HG02885 (cell line): ENCODE measurements around the gene EXOC4.

Experiments used
- ATAC-seq: cut with Tn5 transposase; IDR thresholded peaks from one replicate; pipeline ENCODE4 v1.9.1; 2021; ENCODE audit warnings: mild to moderate bottlenecking; ENCODE audit not compliant: unreplicated experiment, poor library complexity

EXOC4 gene

DNA sequence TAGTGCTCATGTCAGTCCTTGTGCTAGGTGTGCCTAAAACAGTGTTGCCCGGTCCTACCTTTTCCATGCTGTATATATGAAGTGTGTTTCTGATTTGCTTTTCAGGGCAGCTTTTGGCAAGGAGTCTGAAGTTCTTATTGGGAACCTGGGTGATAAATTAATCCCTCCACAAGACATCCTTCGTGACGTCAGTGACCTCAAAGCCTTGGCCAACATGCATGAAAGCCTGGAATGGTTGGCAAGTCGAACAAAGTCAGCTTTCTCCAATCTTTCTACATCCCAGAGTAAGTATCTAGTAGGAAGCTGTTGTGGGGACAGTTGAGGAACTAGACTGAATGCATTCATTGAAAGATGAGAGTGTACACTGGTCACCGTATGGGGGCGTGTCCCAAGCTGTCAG lies 684.9 kb downstream of the EXOC4 start:
- no peak for ATAC-seq

DNA sequence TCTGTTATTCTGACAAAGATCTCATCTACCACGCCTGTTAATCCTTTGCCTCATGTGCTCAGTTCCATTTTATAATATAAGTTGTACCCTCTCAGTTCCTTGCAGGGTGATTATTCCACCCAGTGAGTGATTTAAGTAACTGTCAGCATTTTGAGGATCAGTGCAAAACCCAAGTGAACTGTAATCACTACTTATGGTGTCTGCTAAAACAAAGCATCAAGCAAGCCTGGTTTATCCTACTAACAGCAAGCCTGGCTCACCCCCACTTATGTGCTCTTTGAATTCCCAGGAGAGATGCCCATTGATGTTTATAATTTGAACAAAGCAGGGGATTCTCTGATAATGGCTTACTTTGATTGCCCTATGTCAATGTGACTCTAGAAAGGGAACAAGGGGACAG lies 687.5 kb downstream of the EXOC4 start:
- ATAC-seq, result no peak

DNA sequence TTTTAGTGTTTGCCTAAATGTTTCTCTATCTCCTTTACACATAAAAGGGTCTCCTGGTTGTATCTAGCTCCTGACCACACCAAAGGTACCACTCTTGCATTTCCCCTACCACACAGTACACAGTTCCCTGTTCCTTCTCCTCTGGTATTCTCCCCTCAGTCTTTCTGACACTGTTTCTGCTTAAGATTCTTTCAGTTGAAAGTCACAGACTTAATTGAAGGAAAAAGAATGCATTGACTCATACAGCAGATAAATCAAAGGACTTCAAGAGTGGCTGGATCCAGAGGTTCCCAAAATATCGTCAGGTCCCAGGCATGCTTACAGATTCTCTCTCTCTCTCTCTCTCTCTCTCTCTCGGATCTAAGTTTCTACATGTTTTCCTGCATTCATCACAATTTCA lies 688.6 kb downstream of the EXOC4 start:
- no peak for ATAC-seq

DNA sequence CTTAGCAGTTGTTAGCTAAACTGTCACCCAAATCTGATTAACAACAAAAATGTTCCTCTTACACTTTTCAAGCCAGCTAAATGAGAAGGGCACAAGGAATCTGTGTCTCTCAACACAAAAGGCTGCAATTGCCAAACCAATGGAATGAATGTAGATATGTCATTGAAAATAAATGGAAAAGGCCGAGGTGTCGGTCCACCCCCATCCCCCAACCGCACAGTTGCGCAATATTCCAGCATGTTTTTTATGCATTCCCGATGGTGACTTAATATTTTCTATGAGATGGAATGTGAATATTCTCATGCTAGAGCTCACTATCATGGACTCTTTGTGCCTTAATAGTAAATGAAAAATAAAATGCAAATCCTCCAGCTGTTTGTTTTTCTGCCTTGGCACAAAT lies 692.6 kb downstream of the EXOC4 start:
- ATAC-seq, result no peak

DNA sequence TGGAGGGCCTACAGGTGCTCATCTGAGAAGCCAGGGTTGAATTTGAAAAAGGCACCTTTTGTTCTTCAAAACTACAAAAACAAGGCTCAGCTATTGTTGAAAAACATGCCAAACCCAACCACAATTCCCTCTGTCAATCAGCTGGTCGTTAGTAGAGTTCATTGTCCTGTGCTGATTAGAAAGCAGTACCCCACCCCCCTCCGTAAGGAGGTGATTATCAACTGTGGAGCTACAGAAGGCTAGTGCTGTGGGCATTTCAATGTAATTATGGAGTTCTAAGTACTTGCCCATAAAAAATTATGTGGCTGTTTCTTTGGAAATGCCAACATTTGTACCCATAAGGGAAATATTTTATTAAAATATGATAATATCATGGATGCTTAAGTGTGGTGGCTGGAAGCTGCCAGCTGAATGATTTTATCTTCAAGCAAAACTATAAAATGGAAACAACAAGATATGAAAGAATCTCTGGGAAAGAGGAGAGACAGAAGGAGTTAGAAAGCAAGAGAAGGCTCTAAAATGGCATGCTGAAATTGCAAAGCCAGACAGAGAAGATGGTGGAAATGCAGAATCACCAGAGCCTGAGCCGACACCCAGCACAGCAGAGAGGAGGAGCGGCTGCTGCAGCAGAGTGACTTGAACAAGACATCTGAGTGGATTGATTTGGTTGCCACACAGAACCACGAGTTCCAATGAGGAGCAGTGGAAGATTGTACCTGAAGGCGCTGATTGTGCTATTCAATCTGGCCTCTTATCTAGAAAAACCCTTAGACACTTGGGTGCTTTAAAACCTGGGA lies 694.8 kb downstream of the EXOC4 start:
- ATAC-seq, result no peak

DNA sequence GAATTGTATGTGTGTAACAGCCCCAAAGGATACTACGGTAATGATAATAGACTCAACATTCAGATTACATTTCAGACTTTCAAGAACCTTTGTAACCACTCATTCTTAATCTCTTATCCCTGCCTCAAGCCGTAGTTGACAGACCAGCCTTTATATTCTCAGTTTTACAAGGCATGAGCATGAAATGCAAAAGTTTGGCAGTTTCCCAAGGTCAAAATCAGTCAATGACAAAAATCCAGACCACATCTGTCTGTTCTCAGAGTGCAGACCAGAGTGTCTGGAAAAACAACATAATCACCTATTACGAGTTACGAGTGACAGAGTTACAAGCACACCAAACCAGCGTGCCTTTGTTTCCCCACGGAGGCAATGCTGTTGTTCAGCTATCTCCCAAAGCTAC lies 695.7 kb downstream of the EXOC4 start:
- no peak for ATAC-seq

DNA sequence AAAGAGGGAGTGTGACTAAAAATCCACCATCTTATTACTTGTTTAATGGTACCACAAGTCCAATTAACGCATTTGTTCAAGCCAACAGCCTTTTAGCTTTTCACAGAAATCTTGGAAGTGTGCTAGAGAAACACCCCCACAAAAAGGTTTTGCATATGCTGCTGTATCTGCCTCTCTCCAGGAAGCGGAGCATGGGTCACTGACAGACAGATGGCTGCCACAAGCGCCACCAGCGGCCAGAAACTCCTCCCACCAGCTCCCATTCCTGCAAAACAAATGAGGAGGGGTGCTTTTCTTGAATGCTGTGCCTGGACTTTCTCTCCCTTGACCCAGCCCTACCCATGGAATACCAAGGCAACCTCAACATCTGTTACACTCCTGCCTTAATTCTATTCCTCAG lies 698.0 kb downstream of the EXOC4 start:
- ATAC-seq, result no peak

DNA sequence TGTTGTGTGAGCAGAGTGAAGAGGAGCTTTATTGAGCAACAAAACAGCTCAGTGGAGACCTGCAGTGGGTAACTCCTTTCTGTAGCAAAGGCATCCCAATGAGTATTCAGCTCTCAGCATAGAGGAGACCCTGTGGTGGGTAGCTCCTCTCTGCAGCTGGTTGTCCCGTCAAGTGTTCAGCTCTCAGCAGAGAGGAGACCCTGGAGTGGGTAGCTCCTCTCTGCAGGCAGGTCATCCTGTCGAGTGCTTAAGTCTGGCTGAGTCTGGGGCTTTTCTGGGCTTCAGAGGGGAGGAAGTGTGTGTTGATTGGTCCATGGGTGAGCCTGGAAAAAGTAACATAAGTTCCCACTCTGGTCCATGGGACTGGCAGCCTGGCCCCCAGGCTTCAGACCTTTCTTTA lies 702.3 kb downstream of the EXOC4 start:
- ATAC-seq, result no peak

DNA sequence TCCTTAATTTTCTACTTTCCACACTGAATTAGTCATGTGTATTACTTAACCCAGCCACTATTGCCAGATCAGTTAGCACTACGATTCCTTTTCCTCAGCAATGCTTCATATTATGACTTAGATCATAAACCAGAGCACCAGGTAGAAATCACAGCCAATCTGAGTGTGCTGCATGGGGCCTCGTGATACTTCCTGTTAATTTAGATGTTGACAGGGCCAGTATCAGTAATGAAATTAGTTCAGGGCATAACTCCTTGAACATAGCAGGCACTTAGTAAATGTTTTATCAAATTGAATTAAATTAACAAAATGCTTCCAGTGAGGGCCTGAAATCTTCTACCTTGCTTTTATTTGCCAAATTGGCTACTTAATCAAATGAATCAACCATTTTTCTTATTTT lies 705.0 kb downstream of the EXOC4 start:
- ATAC-seq, result no peak

DNA sequence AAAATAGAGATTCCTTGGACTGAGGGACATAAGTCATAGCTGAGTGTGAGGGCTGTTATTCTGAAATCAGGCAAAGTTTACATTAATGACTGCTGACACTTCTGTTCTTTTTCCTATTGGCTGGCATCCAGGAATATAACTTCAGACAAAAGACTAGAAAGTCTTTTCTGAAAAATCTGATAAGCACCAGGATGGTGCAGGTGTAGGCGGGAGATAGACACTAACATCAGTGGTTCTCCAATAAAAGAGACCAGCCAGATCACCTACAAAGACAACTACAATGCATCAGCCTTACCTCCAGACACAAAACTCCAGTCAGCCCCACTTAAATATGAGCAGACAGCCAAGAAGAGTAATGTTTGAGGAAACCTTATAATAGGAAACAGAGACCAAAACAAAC lies 705.9 kb downstream of the EXOC4 start:
- no peak for ATAC-seq

DNA sequence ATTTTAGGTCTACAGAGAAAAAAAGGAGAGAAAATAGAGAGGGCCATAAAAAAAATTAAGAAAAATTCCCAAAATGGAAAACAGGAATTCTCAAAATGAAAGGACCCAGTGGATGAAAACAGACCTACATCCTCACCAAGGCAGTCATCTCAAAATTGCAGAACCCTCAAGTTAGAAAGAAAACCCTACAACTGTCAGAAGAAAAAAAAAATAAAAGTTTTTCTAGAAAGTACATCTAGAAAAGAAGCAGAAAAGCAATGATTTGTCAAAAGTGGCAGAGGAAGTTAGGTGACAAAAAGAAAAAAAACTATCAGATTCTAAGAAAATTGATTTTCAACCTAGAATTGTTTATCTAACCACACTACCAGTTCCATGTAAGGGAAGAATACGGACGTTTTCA lies 706.6 kb downstream of the EXOC4 start:
- no peak for ATAC-seq

DNA sequence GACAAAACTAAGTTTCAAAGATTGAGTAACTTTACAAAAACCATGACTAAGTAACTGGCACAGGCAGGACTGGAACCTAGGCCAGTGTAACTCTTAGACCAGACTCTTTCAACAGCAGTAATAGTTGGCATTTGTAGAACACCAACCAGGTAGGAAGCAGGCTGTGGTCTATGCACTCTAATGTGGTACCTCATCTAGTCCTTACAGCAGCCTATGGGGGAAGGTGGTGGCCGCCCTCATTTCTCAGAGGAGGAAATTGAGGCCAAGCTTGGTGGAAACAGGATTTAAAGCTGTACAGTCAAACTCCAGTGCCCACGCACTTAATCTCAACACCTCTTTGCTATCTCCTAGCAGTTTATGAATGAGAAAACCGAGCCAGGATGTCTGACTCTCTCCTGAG lies 708.8 kb downstream of the EXOC4 start:
- no peak for ATAC-seq

DNA sequence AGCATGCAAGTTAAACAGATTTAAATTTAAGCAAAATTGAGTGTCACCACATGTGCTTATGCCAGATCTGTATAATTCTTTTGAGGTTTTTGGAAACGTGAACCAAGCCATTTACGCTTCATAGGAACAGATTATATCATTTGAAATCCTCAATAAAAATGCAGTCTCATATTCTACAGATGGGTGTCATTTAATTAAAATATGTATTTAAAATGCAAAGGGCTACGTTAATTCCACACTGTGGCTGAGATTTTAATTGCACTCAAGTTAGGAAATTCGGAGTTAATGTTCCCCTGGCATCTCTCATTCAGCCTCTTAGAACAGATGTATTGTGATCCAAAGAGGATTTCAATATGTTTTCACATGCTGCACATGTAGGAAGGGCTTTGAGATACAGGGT lies 709.8 kb downstream of the EXOC4 start:
- ATAC-seq, result no peak

DNA sequence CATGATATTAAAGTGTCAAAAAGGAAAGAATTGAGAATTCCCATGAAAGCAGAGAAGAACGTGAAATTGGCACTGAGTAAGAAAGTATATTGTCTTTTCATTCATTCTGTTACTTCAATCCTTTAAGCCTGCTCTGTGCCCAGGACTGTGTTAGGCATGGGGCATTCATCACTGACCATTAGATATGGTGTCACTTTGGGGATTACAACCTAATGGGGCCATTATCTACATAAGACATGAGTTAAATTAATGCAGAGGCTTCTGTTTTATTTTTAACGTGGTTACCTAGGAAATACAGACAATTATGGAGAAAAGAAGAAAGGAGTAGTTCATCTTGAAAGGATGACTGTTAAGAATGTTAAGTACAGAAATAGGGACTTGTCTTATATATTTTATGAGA lies 710.8 kb downstream of the EXOC4 start:
- ATAC-seq, result no peak

DNA sequence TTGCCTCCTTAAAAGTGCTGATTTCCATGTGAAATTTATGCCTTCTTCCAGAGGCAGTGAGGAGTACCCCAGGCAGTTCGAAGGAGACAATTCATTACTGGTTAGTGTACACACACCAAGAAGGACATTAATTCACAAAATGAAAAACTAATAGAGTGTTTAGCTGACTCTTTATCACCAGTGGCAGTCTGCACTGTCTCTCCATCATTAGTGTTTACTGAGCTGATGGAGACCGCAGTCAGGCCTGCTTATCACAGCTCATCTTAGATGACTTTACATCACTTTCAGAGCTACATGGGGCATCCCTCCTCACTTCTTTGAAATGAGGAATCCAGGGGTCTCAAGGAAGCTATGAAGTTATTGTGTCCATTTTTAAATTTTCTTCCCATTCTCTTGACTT lies 718.7 kb downstream of the EXOC4 start:
- no peak for ATAC-seq

DNA sequence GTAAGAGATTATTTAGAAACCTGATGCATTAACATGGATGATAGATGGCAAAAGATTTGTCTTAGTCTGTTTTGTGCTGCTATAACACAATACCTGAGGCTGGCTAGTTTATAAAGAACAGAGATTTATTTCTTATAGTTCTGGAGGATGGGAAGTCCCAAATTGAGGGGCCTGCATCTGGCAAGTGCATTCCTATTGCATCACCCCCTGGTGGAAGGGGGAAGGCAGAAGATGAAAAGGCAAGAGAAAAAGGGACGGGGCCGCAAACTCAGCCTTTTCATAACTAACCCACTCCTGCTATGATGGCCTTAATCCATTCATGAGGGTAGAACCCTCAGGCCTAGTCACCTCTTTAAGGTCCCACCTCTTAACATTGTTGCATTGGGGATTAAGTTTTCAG lies 720.8 kb downstream of the EXOC4 start:
- ATAC-seq, result no peak

DNA sequence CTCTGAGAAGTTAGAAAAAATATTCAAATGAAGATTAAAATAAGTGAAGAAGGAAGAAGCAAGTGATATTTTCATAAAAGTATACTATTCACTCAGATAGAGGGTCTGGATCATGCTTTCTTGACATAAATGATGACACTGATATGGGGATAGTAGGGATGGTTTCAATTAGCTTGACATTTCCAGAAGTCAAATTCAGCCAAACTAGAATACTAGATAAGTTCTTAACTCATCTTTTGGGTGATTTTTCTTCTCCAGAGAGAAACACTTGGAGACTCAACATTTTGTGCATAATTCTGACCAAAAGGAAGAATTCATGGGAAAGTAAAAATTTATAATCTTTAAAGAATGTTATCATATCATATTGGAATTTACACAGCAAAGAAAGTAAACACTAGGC lies 722.3 kb downstream of the EXOC4 start:
- ATAC-seq, result no peak

DNA sequence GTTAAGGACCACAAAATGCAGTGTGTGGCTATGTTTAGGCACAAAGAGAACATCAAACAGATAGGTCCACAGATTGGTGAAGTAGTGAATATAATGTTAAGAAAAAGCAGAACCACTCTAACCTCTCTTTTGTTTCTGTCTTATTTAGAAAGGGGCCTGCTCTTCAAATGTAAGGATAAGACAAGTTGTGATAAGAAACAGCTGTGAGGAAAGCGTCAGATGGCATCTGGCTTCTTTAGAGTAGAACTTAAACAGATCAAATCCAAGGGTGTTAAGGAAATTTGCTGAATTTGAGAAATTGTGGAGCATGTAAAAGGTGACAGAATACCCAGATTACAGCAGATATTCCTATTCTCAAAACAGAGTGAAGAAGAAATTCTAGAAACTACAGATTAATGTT lies 723.3 kb downstream of the EXOC4 start:
- ATAC-seq, result no peak

DNA sequence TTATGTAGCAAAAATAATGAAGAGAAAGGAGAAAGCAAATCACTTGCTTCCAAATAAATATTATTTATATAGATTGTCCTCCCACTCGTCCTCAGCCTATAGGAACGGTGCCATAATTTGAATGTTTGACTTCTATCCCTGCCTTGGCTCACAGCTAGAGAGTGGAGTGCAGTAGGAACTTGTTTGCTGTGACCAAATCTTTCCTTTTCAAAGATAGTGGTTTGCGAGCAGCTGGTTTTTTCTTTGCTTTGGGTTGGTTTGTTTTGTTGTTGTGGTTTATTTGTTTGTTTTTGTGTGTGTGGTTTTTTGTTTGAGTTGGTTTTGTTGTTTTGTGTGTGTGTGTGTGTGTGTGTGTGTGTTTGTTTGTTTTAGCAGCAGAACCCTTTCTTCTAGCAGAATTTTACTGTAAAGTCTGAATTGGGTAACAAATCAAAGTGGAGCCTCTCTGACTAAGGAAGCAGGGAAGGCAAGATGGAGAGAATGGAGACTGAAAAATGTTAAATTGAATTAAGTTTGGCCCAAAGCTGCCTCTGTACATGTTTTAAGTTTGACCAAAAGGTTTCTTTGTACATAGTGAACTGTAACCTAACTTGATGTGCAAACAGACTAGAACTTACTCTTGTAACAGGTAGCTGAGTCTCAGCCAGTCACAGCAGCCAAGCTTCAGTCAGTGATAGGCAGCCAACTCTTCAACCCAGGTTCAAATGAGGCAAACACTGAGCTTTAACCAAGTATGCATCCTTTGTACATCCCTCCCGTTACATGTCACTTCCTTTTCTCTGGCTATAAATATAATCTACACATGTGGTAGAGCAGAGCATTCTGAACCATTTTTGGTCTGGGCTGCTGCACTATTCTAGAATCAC lies 724.8 kb downstream of the EXOC4 start:
- no peak for ATAC-seq

DNA sequence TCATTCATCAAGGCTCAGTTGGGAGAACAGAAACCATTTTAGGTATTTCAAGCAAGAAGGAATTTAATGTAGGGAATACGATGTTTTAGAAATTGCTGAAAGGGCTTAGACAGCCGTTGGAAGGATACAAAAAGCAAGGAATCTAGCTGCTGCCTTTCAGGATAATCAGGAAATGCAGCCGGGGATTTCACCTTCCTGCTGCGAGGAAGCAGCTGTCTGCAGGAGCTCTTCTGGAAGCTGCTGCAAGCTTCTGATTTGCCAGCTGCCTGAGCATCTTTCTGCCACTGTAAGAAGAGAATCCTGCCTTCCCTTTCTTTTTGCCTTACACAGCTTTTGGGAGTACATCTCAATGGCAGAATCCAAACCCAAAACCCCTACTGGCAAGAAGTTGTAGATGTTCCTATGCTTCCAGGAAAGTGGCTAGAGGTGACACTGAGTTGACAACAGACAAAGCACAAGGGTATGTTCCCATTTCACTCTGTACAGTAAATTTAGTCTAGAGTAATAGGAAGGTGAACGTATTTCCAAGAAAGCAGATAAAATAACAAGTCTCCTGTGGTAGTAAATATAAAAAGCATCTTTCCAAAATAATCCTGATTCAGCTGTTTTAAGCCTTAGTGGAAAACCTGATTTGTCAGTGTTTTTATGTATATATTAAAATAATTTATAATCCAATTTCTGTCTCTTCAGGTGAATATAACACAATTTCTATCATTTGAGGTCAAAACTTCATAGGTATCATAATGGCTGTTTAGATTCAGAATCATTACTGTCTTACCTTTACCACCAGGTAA lies 725.8 kb downstream of the EXOC4 start:
- no peak for ATAC-seq

DNA sequence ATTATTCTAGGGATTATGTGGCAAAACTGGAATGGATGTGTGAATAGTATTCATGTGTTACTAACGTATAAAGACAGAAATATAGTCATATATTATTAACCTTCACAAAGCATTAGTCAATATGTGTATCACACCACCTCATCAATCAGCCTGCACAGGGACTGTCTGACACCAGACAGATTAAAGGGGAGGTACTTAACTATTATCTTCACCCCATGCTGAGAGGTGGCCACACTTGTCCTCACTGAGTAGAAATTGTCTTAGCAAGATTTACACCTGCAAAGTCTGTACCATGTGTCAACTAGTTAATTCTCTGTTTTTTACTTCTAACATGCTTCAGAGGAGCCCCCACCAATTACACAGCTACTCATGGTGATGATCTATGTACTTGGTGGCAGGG lies 727.9 kb downstream of the EXOC4 start:
- ATAC-seq, result no peak
